Lower leg skin (tissue), 3 donors: Measurements from ENCODE around the gene GAS6.

Source experiments
- CTCF ChIP-seq, 3 donors: fragments of 450-650 bp; IDR thresholded peaks; one replicate each; pipeline ENCODE4 v1.5.1; 2016; ENCODE audit warnings: antibody characterized with exemption in 3 of 3, mild to moderate bottlenecking in 3 of 3, moderate library complexity in 2 of 3
- POLR2A ChIP-seq, 2 donors: fragments of 450-650 bp; IDR thresholded peaks; one replicate each; pipeline ENCODE4 v1.6.1; 2016 to 2017; ENCODE audit warnings: antibody characterized with exemption in 2 of 2, mild to moderate bottlenecking in 1 of 2, moderate library complexity in 1 of 2

GRCh38 chr13:113833111-113833830, 30.6 kb downstream of the GAS6 start:
- TF ChIP-seq POLR2A (IDR thresholded peaks at IDR 0.05) (no peak), CTCF (IDR thresholded peaks at IDR 0.05) (no peak)
